Liver (tissue), 3 donors: ENCODE measurements around the gene BRIP1.
"Not testable (repeated sequence)": the region's sequence is repeated elsewhere in the genome, so short reads cannot be mapped to it uniquely, and the experiment has no call there.

Experiments
- ATF3 ChIP-seq: IDR thresholded peaks from 2 replicates; pipeline ENCODE4 v1.6.1; 2016; ENCODE audit warnings: antibody characterized with exemption
- CTCF ChIP-seq: fragments of 150-350 bp; IDR thresholded peaks from 2 replicates; pipeline ENCODE4 v1.5.1; 2017; ENCODE audit warnings: improper control_type of control experiment, low read depth, low read length; ENCODE audit not compliant: missing input control
- MAX ChIP-seq: IDR thresholded peaks from 2 replicates; pipeline ENCODE4 v1.6.1; 2016; ENCODE audit warnings: antibody characterized with exemption
- RAD21 ChIP-seq, 2 donors: IDR thresholded peaks; 2 replicates each; pipeline ENCODE4 v1.6.1; 2016; ENCODE audit warnings: antibody characterized with exemption in 2 of 2, mild to moderate bottlenecking in 2 of 2
- REST ChIP-seq: IDR thresholded peaks from 2 replicates; pipeline ENCODE4 v1.6.1; 2016; ENCODE audit warnings: antibody characterized with exemption, mild to moderate bottlenecking
- RXRA ChIP-seq, 2 donors: IDR thresholded peaks; 2 replicates each; pipeline ENCODE4 v1.6.1; 2017 to 2018; ENCODE audit warnings: antibody characterized with exemption in 2 of 2, mild to moderate bottlenecking in 1 of 2
- SP1 ChIP-seq: IDR thresholded peaks from 2 replicates; pipeline ENCODE4 v1.6.1; 2018; ENCODE audit warnings: antibody characterized with exemption, mild to moderate bottlenecking
- TAF1 ChIP-seq: conservative IDR thresholded peaks from 2 replicates; pipeline ENCODE4 v1.6.1; 2016; ENCODE audit warnings: antibody characterized with exemption, mild to moderate bottlenecking
- ZBTB33 ChIP-seq: IDR thresholded peaks from 2 replicates; pipeline ENCODE4 v1.6.1; 2016; ENCODE audit warnings: antibody characterized with exemption
- donor health status: healthy.
- donor health status: healthy.

- TF ChIP-seq CTCF; MAX; RAD21 (IDR thresholded peaks at IDR 0.05); ATF3; REST; RXRA (IDR thresholded peaks at IDR 0.05); TAF1; ZBTB33; SP1: not testable (repeated sequence)
Observed at GRCh38 chr17:61887733-61888132, 24.4 kb upstream of the BRIP1 start.
